Mesothelial cell of epicardium (in vitro differentiated cells): ENCODE measurements around the gene MTHFSD. TPM values are rescaled to one million over a fixed set of nuclear protein-coding genes. Genes with fewer than 3 reads are reported as not detected.

Source experiments
- DNase-seq, 2 experiments: peaks; one replicate each; pipeline ENCODE4 v3.0.0; 2021; ENCODE audit warnings: low spot score in 2 of 2; ENCODE audit not compliant: unreplicated experiment in 2 of 2
- H3K27ac Mint-ChIP-seq: 2 replicates; pipeline ENCODE4 v1.8.0; 2021; ENCODE audit warnings: mixed read lengths
- H3K27me3 Mint-ChIP-seq: 2 replicates; pipeline ENCODE4 v1.8.0; 2021; ENCODE audit warnings: low read depth, mixed read lengths
- H3K36me3 Mint-ChIP-seq: 2 replicates; pipeline ENCODE4 v1.8.0; 2021; ENCODE audit warnings: mixed read lengths
- H3K4me1 Mint-ChIP-seq: 2 replicates; pipeline ENCODE4 v1.8.0; 2021; ENCODE audit warnings: mixed read lengths
- H3K4me3 Mint-ChIP-seq: 2 replicates; pipeline ENCODE4 v1.8.0; 2021; ENCODE audit warnings: mild to moderate bottlenecking, moderate library complexity, mixed read lengths
- H3K9me3 Mint-ChIP-seq: 2 replicates; pipeline ENCODE4 v1.8.0; 2021; ENCODE audit warnings: mixed read lengths
- total RNA-seq: library from RNA; stranded (reverse); gene quantifications from 3 replicates; pipeline ENCODE4 v1.2.1, GENCODE V29; 2021
- TF ChIP-seq, protein P1 (sequence below): fragments of 200-600 bp; sonication (generic); IDR thresholded peaks from one replicate; pipeline ENCODE4 v1.5.0; 2021; ENCODE audit warnings: antibody characterized with exemption; ENCODE audit not compliant: unreplicated experiment

The MTHFSD gene
- total RNA-seq, 1 donor from 2014 or later: 27.4 TPM

DNA sequence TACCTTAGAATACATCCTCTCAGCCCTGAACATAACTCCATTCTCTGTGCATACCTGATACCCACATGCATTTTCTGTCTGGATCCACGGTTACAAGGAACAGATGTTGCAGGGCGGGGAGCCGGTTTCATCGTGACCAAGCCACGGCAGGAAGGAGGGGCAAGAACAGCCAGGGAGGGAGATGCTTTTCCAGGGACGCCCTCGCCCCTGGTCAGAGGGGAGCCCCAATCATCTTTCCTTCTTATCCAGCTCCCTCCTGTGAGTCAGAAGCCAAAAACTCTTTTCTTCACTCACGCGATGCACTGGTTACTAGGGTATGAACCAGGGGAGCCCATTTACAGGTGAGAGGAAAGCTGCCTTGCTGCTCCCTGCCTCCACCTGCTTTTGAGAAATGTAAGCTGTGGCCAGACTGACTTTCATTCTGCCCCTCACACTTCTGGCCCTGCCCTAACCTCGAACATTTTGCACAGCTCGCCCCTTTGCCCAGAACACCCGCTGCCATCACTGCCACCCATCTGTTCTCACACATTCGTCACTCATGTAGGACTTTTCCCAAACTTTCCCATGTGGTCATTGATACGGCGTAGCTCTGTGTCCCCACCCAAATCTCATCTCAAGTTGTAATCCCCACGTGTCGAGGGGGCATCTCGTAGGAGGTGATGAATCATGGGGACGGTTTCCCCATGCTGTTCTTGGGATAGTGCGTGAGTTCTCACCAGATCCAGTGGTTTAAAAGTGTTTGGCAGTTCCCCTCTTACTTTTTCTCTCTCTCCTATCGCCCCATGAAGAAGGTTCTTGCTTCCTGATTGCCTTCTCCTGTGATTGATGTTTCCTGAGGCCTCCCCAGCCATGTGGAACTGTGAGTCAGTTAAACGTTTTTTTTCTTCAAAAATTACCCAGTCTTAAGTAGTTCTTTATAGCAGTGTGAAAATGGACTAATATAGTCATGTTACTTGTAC lies 43.9 kb upstream of the MTHFSD start:
- H3K4me1 Mint-ChIP-seq: peaks cover 50% of the 10 kb centered on the region
- no peaks in the 10 kb centered on the region for H3K9me3 Mint-ChIP-seq
- TF ChIP-seq, protein P1, sequence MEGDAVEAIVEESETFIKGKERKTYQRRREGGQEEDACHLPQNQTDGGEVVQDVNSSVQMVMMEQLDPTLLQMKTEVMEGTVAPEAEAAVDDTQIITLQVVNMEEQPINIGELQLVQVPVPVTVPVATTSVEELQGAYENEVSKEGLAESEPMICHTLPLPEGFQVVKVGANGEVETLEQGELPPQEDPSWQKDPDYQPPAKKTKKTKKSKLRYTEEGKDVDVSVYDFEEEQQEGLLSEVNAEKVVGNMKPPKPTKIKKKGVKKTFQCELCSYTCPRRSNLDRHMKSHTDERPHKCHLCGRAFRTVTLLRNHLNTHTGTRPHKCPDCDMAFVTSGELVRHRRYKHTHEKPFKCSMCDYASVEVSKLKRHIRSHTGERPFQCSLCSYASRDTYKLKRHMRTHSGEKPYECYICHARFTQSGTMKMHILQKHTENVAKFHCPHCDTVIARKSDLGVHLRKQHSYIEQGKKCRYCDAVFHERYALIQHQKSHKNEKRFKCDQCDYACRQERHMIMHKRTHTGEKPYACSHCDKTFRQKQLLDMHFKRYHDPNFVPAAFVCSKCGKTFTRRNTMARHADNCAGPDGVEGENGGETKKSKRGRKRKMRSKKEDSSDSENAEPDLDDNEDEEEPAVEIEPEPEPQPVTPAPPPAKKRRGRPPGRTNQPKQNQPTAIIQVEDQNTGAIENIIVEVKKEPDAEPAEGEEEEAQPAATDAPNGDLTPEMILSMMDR: no peak
- no peak for DNase-seq
- no peak overlapping the region for H3K4me3 Mint-ChIP-seq
- no peaks in the 10 kb centered on the region for H3K36me3 Mint-ChIP-seq
- peak overlapping the region; percentile 68 for H3K27ac Mint-ChIP-seq
- H3K27me3 Mint-ChIP-seq: peaks cover 2% of the 10 kb centered on the region

DNA sequence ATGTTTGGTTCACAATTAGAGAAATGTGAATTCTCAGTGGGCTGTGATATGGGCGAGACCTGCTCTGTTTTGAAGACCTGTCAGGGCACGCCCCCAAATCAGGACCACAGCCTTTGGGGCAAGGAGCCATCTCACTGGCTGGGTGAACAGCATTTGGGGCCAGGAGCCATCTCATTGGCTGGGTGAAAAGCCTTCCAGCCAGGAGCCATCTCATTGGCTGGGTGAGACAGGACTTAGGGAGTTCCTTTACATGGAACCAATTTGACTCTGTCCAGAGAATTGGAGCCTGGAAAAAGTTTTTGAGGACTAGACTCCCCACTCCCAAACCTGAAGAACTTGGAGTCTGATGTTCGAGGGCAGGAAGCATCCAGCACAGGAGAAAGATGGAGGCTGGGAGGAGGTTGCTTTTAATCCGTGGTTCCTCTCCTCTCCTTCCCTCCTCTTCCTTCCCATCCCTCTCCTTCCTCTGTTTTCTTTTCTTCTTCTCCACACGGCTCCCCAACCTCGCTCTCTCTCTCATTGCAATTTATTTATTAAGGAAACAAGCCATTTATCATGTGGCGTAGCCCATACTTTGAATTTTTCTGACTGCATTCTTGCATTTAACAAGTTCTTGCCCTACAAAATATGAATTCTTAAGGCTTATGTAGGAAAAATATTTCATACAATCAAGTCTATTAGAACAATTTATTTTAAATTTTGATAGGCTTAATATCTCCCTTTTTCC lies 43.0 kb upstream of the MTHFSD start:
- DNase-seq: no peak
- Mint-ChIP-seq H3K36me3 (no peaks in the 10 kb centered on the region), H3K27ac (peak overlapping the region; percentile 68), H3K4me1 (peaks cover 58% of the 10 kb centered on the region), H3K9me3 (no peaks in the 10 kb centered on the region), H3K4me3 (no peak overlapping the region), H3K27me3 (peaks cover 10% of the 10 kb centered on the region)
- TF ChIP-seq, protein P1: no peak

DNA sequence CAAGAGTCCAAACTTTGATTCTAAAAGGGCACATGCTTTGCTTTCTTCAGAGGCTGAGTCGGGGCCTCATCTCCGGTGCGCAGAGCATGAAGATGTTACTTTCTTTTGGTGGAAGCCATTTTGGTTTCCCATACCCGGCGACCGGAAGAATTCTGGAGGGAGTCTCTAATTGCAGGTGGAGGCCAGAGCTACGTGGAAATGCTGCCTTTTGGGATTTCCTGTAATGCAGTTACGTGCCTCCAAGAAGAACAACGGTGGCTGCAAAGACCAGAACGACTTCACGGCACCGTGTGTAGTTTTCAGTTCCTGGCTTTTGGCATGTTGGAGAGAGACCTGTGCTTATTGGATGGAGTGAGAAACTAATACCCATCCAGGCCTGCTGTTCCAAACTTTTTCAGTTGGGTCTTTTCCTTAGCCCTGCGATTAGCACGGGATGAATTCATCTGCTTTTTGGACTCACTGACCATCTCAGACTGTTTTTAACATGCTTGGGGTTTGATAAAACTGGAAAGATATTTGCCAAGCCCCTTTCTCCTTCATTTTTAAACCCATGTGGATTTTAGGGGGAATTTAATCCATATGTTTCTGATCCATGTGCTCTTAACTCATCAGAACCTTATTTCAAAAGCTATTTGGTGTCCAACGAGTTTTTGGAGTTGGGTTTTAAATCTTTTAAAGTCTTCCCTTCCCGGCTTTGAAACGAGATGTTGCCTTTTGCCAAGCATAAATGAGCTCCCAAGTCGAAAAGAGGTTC lies 42.3 kb upstream of the MTHFSD start:
- Mint-ChIP-seq H3K4me3 (no peak overlapping the region), H3K36me3 (no peaks in the 10 kb centered on the region), H3K9me3 (no peaks in the 10 kb centered on the region), H3K27me3 (peaks cover 13% of the 10 kb centered on the region), H3K4me1 (peaks cover 52% of the 10 kb centered on the region), H3K27ac (no peak overlapping the region)
- DNase-seq: no peak
- TF ChIP-seq, protein P1: no peak

DNA sequence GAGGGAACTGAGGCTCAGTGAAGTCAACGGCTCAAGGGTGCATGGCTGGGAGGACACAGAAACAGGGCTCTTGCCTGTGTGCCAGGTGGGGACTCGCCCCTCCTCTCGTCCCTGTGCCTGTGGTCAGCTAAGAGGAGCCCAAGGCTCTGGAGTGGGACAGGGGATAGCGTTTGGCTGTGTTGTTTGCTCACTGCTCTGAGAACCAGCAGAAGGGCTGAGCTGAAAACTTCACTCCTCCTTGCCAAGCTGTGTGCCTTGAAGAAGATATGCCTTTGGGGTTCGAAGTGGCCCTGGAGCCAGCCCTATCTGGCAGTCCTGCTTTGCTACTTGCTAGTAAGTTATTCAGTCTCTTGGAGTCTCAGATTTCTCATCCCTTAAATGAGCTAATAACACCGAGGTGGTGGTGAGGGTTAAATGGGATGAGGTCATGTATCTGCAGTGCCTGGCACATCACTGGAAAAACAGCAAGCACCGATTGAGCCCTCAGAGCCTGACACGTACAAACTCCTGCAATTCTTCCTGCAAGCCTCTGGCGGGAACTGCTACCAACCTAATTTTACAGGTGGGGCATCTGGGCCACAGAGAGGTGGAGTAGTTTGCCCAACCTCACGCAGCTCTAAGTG lies 41.1 kb upstream of the MTHFSD start:
- H3K4me1 Mint-ChIP-seq: peaks cover 52% of the 10 kb centered on the region
- no peak overlapping the region for H3K27ac Mint-ChIP-seq
- TF ChIP-seq, protein P1: no peak

DNA sequence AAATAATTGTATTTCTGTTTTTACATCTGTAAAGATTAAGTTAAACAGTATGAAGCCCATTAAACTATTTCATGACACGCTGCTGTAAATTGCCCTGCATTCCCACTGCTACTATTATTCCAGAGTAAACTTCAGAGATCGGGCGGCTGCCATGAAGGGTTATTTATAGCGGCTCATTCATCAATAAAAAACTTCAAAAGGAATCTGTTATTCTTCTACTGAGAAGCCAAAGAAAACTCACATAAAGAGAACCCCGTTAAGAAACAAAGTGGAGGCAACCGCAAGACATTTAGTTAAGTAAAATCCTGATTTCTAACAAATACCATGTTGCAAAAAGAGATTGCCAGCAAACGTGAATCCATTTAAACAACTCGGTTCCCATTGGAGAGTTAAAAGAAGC lies 39.7 kb upstream of the MTHFSD start:
- Mint-ChIP-seq H3K4me1 (peaks cover 52% of the 10 kb centered on the region), H3K27me3 (peaks cover 27% of the 10 kb centered on the region), H3K27ac (peak overlapping the region; percentile 33), H3K36me3 (no peaks in the 10 kb centered on the region), H3K9me3 (no peaks in the 10 kb centered on the region), H3K4me3 (no peak overlapping the region)
- TF ChIP-seq, protein P1: no peak
- no peak for DNase-seq

More for the DNA sequence above, 41.1 kb upstream of the MTHFSD start:
- Mint-ChIP-seq H3K27me3 (peaks cover 23% of the 10 kb centered on the region), H3K9me3 (no peaks in the 10 kb centered on the region), H3K4me3 (no peak overlapping the region), H3K36me3 (no peaks in the 10 kb centered on the region)
- DNase-seq: no peak
